Osteocyte (in vitro differentiated cells): ENCODE data around the gene TEX9. TPM values are rescaled to one million over a fixed set of nuclear protein-coding genes. Genes with fewer than 3 reads are reported as not detected.
"Not testable (repeated sequence)": the region's sequence is repeated elsewhere in the genome, so short reads cannot be mapped to it uniquely, and the experiment has no call there.

ENCODE experiments used
- DNase-seq: peaks from one replicate; pipeline ENCODE4 v3.0.0; 2021; ENCODE audit warnings: mixed read lengths; ENCODE audit not compliant: unreplicated experiment; ENCODE audit errors: extremely low spot score
- H3K27ac Mint-ChIP-seq: one replicate; pipeline ENCODE4 v1.8.0; 2021; ENCODE audit warnings: mild to moderate bottlenecking, mixed read lengths; ENCODE audit not compliant: unreplicated experiment
- H3K27me3 Mint-ChIP-seq: one replicate; pipeline ENCODE4 v1.8.0; 2021; ENCODE audit warnings: mixed read lengths; ENCODE audit not compliant: unreplicated experiment
- H3K36me3 Mint-ChIP-seq: one replicate; pipeline ENCODE4 v1.8.0; 2021; ENCODE audit warnings: mixed read lengths; ENCODE audit not compliant: unreplicated experiment
- H3K4me1 Mint-ChIP-seq: one replicate; pipeline ENCODE4 v1.8.0; 2021; ENCODE audit warnings: mixed read lengths; ENCODE audit not compliant: unreplicated experiment
- H3K4me3 Mint-ChIP-seq: one replicate; pipeline ENCODE4 v1.8.0; 2021; ENCODE audit warnings: mild to moderate bottlenecking, moderate library complexity, mixed read lengths; ENCODE audit not compliant: unreplicated experiment
- H3K9me3 Mint-ChIP-seq: one replicate; pipeline ENCODE4 v1.8.0; 2021; ENCODE audit warnings: mixed read lengths; ENCODE audit not compliant: unreplicated experiment
- CTCF ChIP-seq: fragments of 200-600 bp; sonication (generic); IDR thresholded peaks from 2 replicates; pipeline ENCODE4 v1.5.0; 2021; ENCODE audit warnings: antibody characterized with exemption, mild to moderate bottlenecking, moderate library complexity
- long read RNA-seq: library from polyadenylated mRNA; unstranded; transcript quantifications from one replicate; pipeline ENCODE4 v2.0.0, GENCODE V29; 2021
- total RNA-seq: library from RNA; stranded (reverse); gene quantifications from 2 replicates; pipeline ENCODE4 v1.2.1, GENCODE V29; 2021

TEX9 gene
- 2.4 and 4.3 TPM in 2 replicates for total RNA-seq
- long read RNA-seq, partial matches to known transcripts: 3 of 8 reads
- long read RNA-seq, other reads (novel, unspliced or antisense): 4 of 8 reads

- H3K27me3 Mint-ChIP-seq: peaks cover 40% of the 10 kb centered on the region
- peak within 1 kb of the TSS; percentile 69 for H3K27ac Mint-ChIP-seq
- H3K4me1 Mint-ChIP-seq: peaks cover 6% of the 10 kb centered on the region
- no peak for TF ChIP-seq CTCF
- DNase-seq: peak; percentile 94
- peaks cover 8% of the 10 kb centered on the region for H3K9me3 Mint-ChIP-seq
- H3K36me3 Mint-ChIP-seq: no peaks in the 10 kb centered on the region
- peak within 1 kb of the TSS; percentile 83 for H3K4me3 Mint-ChIP-seq
These were observed at the start of gene TEX9 for GRCh38 chr15:56365075-56365711. TEX9 (plus strand) TSS chr15:56365426; CDS start chr15:56365451, 25 bp downstream.

- H3K36me3 Mint-ChIP-seq, H3K4me3 Mint-ChIP-seq, H3K4me1 Mint-ChIP-seq, DNase-seq, H3K27ac Mint-ChIP-seq, H3K27me3 Mint-ChIP-seq: not testable (repeated sequence)
- peaks cover 21% of the 10 kb centered on the region for H3K9me3 Mint-ChIP-seq
These were observed 48.7 kb upstream of the TEX9 start for GRCh38 chr15:56316561-56316960.

- Mint-ChIP-seq H3K27ac (no peak overlapping the region), H3K9me3 (peaks cover 21% of the 10 kb centered on the region), H3K4me3 (no peak overlapping the region), H3K27me3 (peaks cover 22% of the 10 kb centered on the region), H3K4me1 (no peaks in the 10 kb centered on the region), H3K36me3 (no peaks in the 10 kb centered on the region)
- DNase-seq: no peak
- no peak for TF ChIP-seq CTCF
These were observed 44.9 kb upstream of the TEX9 start for GRCh38 chr15:56320316-56320715.

GRCh38 chr15:56320861-56321260 lies 44.4 kb upstream of the TEX9 start:
- Mint-ChIP-seq H3K9me3 (peaks cover 21% of the 10 kb centered on the region), H3K4me3 (no peak overlapping the region), H3K36me3 (no peaks in the 10 kb centered on the region), H3K4me1 (no peaks in the 10 kb centered on the region), H3K27ac (no peak overlapping the region), H3K27me3 (peaks cover 27% of the 10 kb centered on the region)
- DNase-seq: no peak
- TF ChIP-seq CTCF: no peak

- Mint-ChIP-seq H3K4me3 (no peak overlapping the region), H3K27ac (no peak overlapping the region), H3K36me3 (no peaks in the 10 kb centered on the region), H3K9me3 (peaks cover 15% of the 10 kb centered on the region), H3K27me3 (peaks cover 27% of the 10 kb centered on the region), H3K4me1 (no peaks in the 10 kb centered on the region)
- TF ChIP-seq CTCF: no peak
- DNase-seq: no peak
These were observed 42.8 kb upstream of the TEX9 start for GRCh38 chr15:56322444-56322843.
